ENCODE data around the gene DCAF10. TPM values are rescaled to one million over a fixed set of nuclear protein-coding genes. Genes with fewer than 3 reads are reported as not detected.
"Not testable (repeated sequence)": the region's sequence is repeated elsewhere in the genome, so short reads cannot be mapped to it uniquely, and the experiment has no call there.

Gene DCAF10
- total RNA-seq, 1 donor from 2014 or later: 14.5 TPM

DNA sequence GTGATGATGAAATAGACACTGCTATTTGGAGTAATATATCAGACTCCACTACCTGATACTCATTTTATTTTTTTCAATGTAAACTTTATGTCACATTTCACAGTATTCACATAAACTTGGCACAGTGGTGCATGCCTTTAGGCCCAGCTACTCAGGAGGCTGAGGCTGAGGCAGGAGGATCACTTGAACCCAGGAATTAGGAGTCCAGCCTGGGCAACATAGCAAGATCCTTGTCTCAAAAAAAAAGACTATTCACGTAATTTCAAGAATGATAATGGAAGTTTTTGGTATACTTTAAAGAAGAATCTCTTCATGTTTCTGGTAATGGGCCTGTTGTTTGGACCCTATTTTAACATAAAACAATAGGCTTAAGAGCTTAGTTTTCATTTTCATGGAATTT lies 56.0 kb downstream of the DCAF10 start:
- no peaks in the 10 kb centered on the region for H3K9me3 Mint-ChIP-seq
- no peak overlapping the region for H3K4me3 Mint-ChIP-seq
- H3K27ac Mint-ChIP-seq: no peak overlapping the region
- intact Hi-C loops (cut with micrococcal nuclease): no loop called here
- no peak for DNase-seq
- peaks cover 23% of the 10 kb centered on the region for H3K36me3 Mint-ChIP-seq (ENCODE audit: low read depth)
- H3K4me1 Mint-ChIP-seq: peaks cover 2% of the 10 kb centered on the region
- no peaks in the 10 kb centered on the region for H3K27me3 Mint-ChIP-seq

DNA sequence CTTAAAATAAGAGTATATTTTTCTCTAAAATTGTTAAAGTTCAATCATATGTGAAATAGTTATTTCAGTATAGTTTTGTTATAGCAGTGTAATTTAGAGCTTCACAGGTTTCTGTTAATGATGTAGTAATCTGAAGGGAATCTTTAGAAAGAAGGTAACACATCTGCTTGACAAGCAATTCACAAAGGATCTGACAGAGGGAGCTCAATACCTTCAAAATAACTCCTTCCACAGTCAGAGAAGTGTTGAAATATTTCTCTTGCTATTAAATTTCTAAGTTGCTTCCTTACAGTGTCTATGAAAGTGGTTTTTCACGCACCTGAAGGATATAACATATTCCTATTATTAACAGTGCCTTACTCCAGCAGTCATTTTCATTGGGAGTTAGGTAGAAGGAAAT lies 58.4 kb downstream of the DCAF10 start:
- DNase-seq: no peak
- peaks cover 2% of the 10 kb centered on the region for H3K4me1 Mint-ChIP-seq
- H3K36me3 Mint-ChIP-seq (ENCODE audit: low read depth): peaks cover 24% of the 10 kb centered on the region
- H3K9me3 Mint-ChIP-seq: no peaks in the 10 kb centered on the region
- no peaks in the 10 kb centered on the region for H3K27me3 Mint-ChIP-seq
- no peak overlapping the region for H3K27ac Mint-ChIP-seq
- no peak overlapping the region for H3K4me3 Mint-ChIP-seq
- intact Hi-C loops (cut with micrococcal nuclease): no loop called here

DNA sequence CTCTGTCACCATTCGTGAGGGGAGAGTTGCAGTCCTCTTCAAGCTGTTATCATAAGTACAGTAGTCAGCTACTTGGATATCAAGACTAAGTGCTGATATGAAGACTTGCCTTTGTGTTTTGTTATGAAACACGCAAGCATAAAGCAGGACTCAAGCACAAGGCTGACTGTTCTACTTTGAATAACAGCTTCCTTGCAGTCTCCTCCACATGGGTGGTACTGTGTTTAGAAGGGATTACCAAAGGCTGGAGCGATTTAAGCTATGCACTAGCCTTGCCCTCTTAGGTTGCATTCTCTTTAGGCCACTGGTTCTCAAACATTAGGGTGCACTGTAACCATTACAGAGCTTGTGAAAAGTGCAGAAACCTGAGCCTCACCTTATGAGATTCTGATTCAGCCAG lies 61.9 kb downstream of the DCAF10 start:
- peaks cover 16% of the 10 kb centered on the region for H3K36me3 Mint-ChIP-seq (ENCODE audit: low read depth)
- H3K9me3 Mint-ChIP-seq: no peaks in the 10 kb centered on the region
- intact Hi-C loops (cut with micrococcal nuclease): no loop called here
- H3K4me3 Mint-ChIP-seq: no peak overlapping the region
- no peak overlapping the region for H3K27ac Mint-ChIP-seq
- no peak for DNase-seq
- peaks cover 2% of the 10 kb centered on the region for H3K4me1 Mint-ChIP-seq
- no peaks in the 10 kb centered on the region for H3K27me3 Mint-ChIP-seq

DNA sequence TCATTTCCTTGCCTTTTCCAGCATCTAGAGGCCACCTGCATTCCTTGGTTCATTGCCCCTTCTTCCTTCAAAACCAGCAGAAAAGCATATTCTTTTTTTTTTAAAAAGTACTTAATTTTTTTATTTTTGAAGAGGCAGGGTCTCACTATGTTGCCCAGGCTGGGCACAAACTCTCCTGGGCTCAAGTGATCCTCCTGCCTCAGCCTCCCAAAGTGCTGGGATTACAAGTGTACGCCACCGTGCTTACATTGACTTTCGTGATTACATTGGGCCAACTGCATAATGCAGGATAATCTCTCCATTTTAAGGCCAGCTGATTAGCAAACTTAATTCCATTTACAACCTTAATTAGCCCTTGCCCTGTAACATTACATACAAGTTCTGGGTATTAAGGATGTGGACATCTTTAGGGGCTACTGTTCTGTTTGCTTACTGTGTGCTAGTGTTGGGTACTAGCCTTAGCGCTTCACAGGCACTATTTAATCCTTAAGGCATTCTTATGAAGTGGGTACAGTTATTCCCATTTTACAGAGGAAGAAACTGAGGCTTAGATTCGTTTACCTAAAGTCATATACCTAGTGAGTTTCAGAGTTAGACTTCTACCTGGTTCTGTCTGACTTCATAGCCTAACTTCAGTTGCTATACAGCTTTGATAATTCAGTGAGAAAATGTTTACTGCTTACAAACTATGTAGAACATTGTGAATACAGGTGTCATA lies 69.6 kb downstream of the DCAF10 start:
- no peaks in the 10 kb centered on the region for H3K27me3 Mint-ChIP-seq
- no peak for DNase-seq
- H3K4me1 Mint-ChIP-seq: no peaks in the 10 kb centered on the region
- H3K27ac Mint-ChIP-seq: no peak overlapping the region
- intact Hi-C loops (cut with micrococcal nuclease): no loop called here
- H3K4me3 Mint-ChIP-seq: no peak overlapping the region
- H3K9me3 Mint-ChIP-seq: no peaks in the 10 kb centered on the region
- H3K36me3 Mint-ChIP-seq (ENCODE audit: low read depth): no peaks in the 10 kb centered on the region

DNA sequence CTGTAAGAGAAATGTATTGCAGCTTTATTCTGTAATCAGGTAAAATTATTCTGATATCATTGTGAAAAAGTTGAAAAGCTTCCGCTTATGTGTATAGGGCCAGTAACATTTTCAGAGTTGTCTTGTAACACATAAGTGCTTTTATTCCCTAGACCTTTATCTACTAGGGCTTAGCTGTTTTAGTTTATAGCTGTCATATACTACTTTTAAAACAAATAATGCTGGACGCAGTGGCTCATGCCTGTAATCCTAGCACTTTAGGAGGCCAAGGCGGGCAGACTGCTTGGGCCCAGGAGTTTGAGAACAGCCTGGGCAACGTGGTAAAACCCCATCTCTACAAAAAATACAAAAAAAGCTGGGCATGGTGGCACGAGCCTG lies 70.2 kb downstream of the DCAF10 start:
- intact Hi-C loops (cut with micrococcal nuclease): no loop called here
- Mint-ChIP-seq H3K4me1 (no peaks in the 10 kb centered on the region), H3K4me3 (no peak overlapping the region), H3K27me3 (no peaks in the 10 kb centered on the region), H3K27ac (no peak overlapping the region), H3K36me3 (ENCODE audit: low read depth) (peaks cover under 1% of the 10 kb centered on the region), H3K9me3 (no peaks in the 10 kb centered on the region)
- no peak for DNase-seq

DNA sequence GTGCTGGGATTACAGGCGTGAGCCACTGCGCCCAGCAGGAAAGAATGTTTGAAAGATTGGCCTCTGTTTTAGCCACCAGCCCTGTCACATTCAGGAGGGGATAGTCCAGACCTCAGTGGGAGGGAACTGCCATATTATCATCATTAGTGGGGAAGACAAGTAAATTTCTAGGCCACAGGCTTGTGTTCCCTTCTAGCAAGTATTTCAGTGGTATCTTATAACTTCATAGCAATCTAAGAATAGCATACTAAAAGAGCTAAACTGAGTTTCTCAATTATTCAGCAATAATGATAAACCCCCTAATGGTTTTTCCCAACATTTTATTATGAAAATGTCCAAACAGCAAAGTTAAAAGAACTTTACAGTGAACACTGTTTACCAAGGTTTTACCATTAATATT lies 73.4 kb downstream of the DCAF10 start:
- no peak for DNase-seq
- peaks cover 11% of the 10 kb centered on the region for H3K36me3 Mint-ChIP-seq (ENCODE audit: low read depth)
- H3K27me3 Mint-ChIP-seq: no peaks in the 10 kb centered on the region
- intact Hi-C loops (cut with micrococcal nuclease): no loop called here
- no peak overlapping the region for H3K27ac Mint-ChIP-seq
- H3K4me1 Mint-ChIP-seq: no peaks in the 10 kb centered on the region
- no peaks in the 10 kb centered on the region for H3K9me3 Mint-ChIP-seq
- no peak overlapping the region for H3K4me3 Mint-ChIP-seq

DNA sequence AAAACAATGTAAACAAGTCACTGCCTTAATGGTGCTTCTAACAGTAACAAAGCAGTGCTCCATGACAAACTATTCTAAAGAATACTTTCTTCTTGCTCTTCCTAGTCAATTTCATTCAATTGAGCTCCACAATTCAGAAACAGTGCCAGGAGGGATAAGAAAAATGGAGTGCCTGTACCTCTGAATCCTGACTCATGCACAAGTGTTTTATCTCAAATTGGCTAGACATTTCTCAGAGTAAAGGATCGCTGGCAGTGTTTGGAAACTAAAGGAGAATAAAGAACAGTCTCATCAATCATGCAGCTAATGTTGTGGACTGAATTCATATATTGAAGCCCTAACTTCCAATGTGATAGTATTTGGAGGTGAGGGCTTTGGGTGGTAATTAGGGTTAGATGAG lies 75.8 kb downstream of the DCAF10 start:
- no peak for DNase-seq
- H3K4me1 Mint-ChIP-seq: peaks cover 3% of the 10 kb centered on the region
- no peaks in the 10 kb centered on the region for H3K9me3 Mint-ChIP-seq
- peaks cover 22% of the 10 kb centered on the region for H3K36me3 Mint-ChIP-seq (ENCODE audit: low read depth)
- intact Hi-C loops (cut with micrococcal nuclease): no loop called here
- H3K27me3 Mint-ChIP-seq: no peaks in the 10 kb centered on the region
- no peak overlapping the region for H3K4me3 Mint-ChIP-seq
- no peak overlapping the region for H3K27ac Mint-ChIP-seq

DNA sequence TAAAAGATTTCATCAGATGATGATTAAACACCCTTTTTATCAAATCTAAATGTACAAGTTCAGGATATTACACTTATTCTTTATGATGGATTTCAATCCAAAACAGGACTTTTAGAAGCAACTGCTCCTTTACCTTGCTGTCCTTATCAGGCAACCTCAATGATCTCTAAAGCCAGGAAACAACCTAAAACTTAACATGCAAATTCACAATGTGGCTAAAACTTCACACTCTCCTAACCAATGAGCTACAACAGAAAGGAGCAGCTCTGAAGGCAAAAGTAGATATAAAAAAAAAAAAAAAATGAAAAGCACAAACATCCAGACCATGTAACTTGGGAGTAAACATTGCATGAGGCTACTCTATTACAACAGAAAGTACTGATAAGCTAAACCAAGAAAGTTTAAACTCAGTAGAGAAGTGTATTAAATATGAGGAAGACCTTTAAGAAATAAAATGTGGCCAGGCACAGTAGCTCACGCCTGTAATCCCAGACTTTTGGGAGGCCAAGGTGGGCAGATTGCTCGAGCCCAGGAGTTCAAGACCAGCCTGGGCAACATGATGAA lies 80.4 kb downstream of the DCAF10 start:
- intact Hi-C loops (cut with micrococcal nuclease): no loop called here
- no peaks in the 10 kb centered on the region for H3K9me3 Mint-ChIP-seq
- no peak overlapping the region for H3K27ac Mint-ChIP-seq
- peaks cover 9% of the 10 kb centered on the region for H3K4me1 Mint-ChIP-seq
- H3K36me3 Mint-ChIP-seq (ENCODE audit: low read depth): peaks cover 35% of the 10 kb centered on the region
- DNase-seq: no peak
- H3K27me3 Mint-ChIP-seq: no peaks in the 10 kb centered on the region
- H3K4me3 Mint-ChIP-seq: no peak overlapping the region

DNA sequence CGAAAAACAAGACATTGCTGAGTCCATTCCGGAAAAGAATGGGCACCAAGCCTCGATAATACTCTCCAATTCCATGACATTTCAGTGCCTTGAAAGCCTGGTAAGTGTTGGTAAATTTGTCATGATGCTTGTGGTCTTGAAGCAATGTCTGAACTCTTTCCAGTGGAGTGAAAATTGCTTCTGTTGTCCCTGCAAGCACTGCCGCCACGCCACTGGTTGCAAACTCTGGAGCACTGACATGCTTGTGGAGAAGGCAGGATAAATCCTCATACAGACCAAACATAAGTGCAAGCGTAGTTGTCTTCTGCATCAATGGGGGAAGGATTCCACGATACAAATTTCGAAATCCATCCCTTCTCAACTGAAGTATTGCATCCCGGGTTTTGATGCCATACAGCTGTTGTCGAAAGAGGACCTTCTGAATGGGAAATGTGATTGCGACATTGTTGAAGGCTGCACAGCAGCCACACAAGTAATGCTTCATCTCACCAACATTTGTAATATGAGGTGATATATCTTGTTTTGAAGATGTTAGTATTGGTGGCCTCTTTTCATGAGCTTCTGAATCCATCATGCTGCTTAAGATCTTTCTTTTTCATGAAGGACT lies 87.5 kb downstream of the DCAF10 start:
- peaks cover 47% of the 10 kb centered on the region for H3K36me3 Mint-ChIP-seq (ENCODE audit: low read depth)
- intact Hi-C loops (cut with micrococcal nuclease); H3K27me3 Mint-ChIP-seq; DNase-seq; H3K27ac Mint-ChIP-seq; H3K4me3 Mint-ChIP-seq; H3K4me1 Mint-ChIP-seq; H3K9me3 Mint-ChIP-seq: not testable (repeated sequence)

DNA sequence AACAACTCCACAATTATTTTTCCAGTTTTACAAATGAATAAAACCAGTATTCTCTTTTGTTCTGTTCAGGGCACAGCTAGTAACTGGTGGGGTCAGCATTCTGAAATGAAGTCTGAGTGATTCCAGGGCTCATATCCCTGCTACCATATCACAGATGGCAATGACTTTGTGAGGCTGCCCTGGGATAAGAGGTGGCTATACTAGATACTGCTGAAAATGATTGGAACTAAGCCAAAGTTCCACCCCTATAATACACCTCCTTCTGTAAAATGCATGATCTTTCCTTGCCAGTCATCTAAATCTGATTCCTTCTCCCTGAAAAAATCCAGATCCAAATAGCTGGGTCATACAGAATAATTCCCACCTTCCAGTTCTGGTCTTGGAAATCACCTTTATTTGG lies 88.9 kb downstream of the DCAF10 start:
- DNase-seq: no peak
- no peak overlapping the region for H3K4me3 Mint-ChIP-seq
- H3K4me1 Mint-ChIP-seq: peaks cover 8% of the 10 kb centered on the region
- H3K27me3 Mint-ChIP-seq: no peaks in the 10 kb centered on the region
- no peaks in the 10 kb centered on the region for H3K9me3 Mint-ChIP-seq
- intact Hi-C loops (cut with micrococcal nuclease): no loop called here
- peaks cover 59% of the 10 kb centered on the region for H3K36me3 Mint-ChIP-seq (ENCODE audit: low read depth)
- H3K27ac Mint-ChIP-seq: no peak overlapping the region

DNA sequence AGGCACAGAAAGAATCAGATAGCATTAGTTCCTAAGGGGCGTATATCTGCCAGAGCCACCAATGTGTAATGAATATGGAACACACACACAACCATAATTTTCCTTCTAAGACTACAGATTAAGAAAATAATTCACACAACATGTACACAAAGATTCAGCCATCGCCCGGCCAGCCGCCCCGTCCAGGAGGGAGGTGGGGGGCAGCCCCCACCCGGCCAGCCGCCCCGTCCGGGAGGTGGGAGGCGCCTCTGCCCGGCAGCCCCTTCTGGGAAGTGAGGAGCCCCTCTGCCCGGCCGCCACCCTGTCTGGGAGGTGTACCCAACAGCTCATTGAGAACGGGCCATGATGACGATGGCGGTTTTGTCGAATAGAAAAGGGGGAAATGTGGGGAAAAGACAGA lies 90.4 kb downstream of the DCAF10 start:
- H3K4me1 Mint-ChIP-seq; DNase-seq; intact Hi-C loops (cut with micrococcal nuclease); H3K9me3 Mint-ChIP-seq; H3K4me3 Mint-ChIP-seq; H3K27ac Mint-ChIP-seq; H3K27me3 Mint-ChIP-seq: not testable (repeated sequence)
- peaks cover 61% of the 10 kb centered on the region for H3K36me3 Mint-ChIP-seq (ENCODE audit: low read depth)

DNA sequence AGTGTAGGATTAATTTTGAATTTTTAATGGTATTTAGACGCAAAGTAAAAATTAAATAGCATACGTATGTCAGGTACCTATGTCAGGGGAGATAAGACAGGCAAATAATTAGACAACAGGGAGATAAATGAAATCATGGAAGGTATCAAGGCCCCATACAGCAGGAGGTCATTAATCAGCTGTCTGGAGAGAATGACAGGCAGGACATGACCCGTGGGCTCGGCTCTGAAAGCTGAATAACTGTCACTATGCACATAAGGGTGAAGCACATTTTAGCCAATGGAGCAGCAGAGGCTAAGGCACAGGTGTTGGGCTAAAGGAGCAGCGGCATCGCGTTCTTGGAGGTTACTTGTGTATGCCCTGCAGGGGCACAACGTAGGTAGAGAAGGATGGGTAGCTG lies 91.5 kb downstream of the DCAF10 start:
- Mint-ChIP-seq H3K9me3 (no peaks in the 10 kb centered on the region), H3K4me3 (no peak overlapping the region), H3K4me1 (peaks cover 3% of the 10 kb centered on the region), H3K27ac (no peak overlapping the region), H3K27me3 (no peaks in the 10 kb centered on the region), H3K36me3 (ENCODE audit: low read depth) (peaks cover 62% of the 10 kb centered on the region)
- no peak for DNase-seq
- intact Hi-C loops (cut with micrococcal nuclease): no loop called here

DNA sequence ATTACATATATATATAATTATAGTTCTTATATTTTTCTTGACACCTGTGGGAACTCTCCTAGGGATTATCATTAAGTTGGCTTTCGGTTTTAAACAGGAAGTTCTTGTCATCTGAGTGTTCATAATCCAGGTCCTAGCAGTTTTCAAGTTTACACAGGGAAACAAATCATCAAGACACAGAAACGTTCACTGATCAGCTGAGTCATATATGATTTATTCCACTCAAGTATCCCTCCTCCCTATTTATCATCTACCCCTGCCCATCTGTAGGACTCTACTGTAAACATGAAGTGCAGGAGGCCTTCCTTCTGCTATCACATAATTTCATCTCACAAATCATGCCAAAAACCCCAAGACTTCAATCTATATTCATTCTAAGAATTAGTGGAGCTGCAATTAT lies 97.1 kb downstream of the DCAF10 start:
- intact Hi-C loops (cut with micrococcal nuclease): no loop called here
- H3K27ac Mint-ChIP-seq: no peak overlapping the region
- H3K4me1 Mint-ChIP-seq: peaks cover 14% of the 10 kb centered on the region
- DNase-seq: no peak
- H3K27me3 Mint-ChIP-seq: no peaks in the 10 kb centered on the region
- H3K36me3 Mint-ChIP-seq (ENCODE audit: low read depth): peaks cover 47% of the 10 kb centered on the region
- H3K4me3 Mint-ChIP-seq: no peak overlapping the region
- no peaks in the 10 kb centered on the region for H3K9me3 Mint-ChIP-seq

DNA sequence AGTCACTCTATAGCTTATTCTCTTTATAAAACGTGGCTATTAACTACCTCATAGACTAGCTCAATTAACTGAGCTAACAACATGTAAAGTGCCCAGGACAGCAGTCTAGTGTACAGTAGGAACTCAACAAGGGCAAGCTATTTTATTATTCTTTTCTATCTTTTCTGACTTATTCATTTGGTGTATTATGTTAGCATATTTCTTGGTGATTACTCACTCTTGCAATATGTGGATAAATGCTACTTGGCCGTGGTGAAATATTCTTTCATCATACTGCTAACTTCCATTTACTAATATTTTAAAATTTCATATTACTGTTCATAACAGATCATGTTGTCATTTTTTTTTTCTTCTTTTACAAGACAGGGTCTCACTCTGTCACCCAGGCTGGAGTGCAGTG lies 98.4 kb downstream of the DCAF10 start:
- peaks cover 37% of the 10 kb centered on the region for H3K36me3 Mint-ChIP-seq (ENCODE audit: low read depth)
- H3K9me3 Mint-ChIP-seq: no peaks in the 10 kb centered on the region
- H3K4me1 Mint-ChIP-seq: peaks cover 16% of the 10 kb centered on the region
- H3K4me3 Mint-ChIP-seq: no peak overlapping the region
- intact Hi-C loops (cut with micrococcal nuclease): no loop called here
- H3K27me3 Mint-ChIP-seq: no peaks in the 10 kb centered on the region
- no peak overlapping the region for H3K27ac Mint-ChIP-seq
- DNase-seq: no peak

All from activated CD4-positive, alpha-beta T cell treated with anti-CD3 and anti-CD28 coated beads, Interleukin-2, amount 10 ng/mL, durations not matched to agents 24 days and 14 days (primary cell).